ENCODE data around the gene SND1. TPM values are rescaled to one million over a fixed set of nuclear protein-coding genes. Genes with fewer than 3 reads are reported as not detected.
A peak's percentile ranks its signal among the peaks of the same experiment; 100 is the strongest.

SND1 gene
- total RNA-seq, 2 experiments from 2014 or later = 193 to 214 TPM

- H3K4me3 Mint-ChIP-seq = no peak overlapping the region
- DNase-seq (no peak), ATAC-seq (no peak)
- no peaks in the 10 kb centered on the region for H3K27me3 Mint-ChIP-seq
- no peaks in the 10 kb centered on the region for H3K9me3 Mint-ChIP-seq (ENCODE audit: low read depth)
- H3K27ac Mint-ChIP-seq = peak overlapping the region; percentile 63
- intact Hi-C loops (cut with DNase I, micrococcal nuclease) = no loop called here
- ChIA-PET CTCF (interaction anchor here (0.8 to 1.5 kb wide), 3 partner anchors 8 to 62 kb away, joined by 3 to 5 read pairs (median 4); no protein-coding TSS in a partner anchor), POLR2A (no interaction called here)
- peaks cover 60% of the 10 kb centered on the region for H3K36me3 Mint-ChIP-seq (ENCODE audit: low read depth)
- peaks cover 9% of the 10 kb centered on the region for H3K4me1 Mint-ChIP-seq
Observed at GRCh38 chr7:127690806-127691205, 38.8 kb downstream of the SND1 start.

GRCh38 chr7:127692200-127692599, 40.2 kb downstream of the SND1 start:
- POLR2A ChIA-PET = no interaction called here
- intact Hi-C loops (cut with DNase I, micrococcal nuclease) = no loop called here
- no peak for ATAC-seq
- Mint-ChIP-seq H3K36me3 (ENCODE audit: low read depth) (peaks cover 59% of the 10 kb centered on the region), H3K27me3 (no peaks in the 10 kb centered on the region), H3K4me1 (peaks cover 9% of the 10 kb centered on the region), H3K9me3 (ENCODE audit: low read depth) (no peaks in the 10 kb centered on the region), H3K4me3 (no peak overlapping the region), H3K27ac (no peak overlapping the region)
- DNase-seq = no peak
- CTCF ChIA-PET = interaction anchor here (1.2 to 1.5 kb wide), 3 partner anchors 12 to 16 kb away, joined by 3 to 6 read pairs (median 3); no protein-coding TSS in a partner anchor

- Mint-ChIP-seq H3K27me3 (no peaks in the 10 kb centered on the region), H3K9me3 (ENCODE audit: low read depth) (no peaks in the 10 kb centered on the region), H3K4me3 (no peak overlapping the region), H3K36me3 (ENCODE audit: low read depth) (peaks cover 52% of the 10 kb centered on the region), H3K4me1 (peaks cover 3% of the 10 kb centered on the region), H3K27ac (no peak overlapping the region)
- DNase-seq = no peak
- POLR2A ChIA-PET = no interaction called here
- no peak for ATAC-seq
- intact Hi-C loops (cut with DNase I, micrococcal nuclease) = loop anchor here in 1 of 2 experiments (10.0 kb wide), 1 partner anchor 315 kb away; no protein-coding TSS in a partner anchor
- CTCF ChIA-PET = interaction anchor here (0.6 kb wide), 1 partner anchor 1375 kb away, joined by 3 read pairs; no protein-coding TSS in a partner anchor
Observed at GRCh38 chr7:127699853-127700252, 47.9 kb downstream of the SND1 start.

GRCh38 chr7:127702052-127702652, 50.2 kb downstream of the SND1 start:
- CTCF ChIA-PET = no interaction called here
- Mint-ChIP-seq H3K36me3 (ENCODE audit: low read depth) (peaks cover 55% of the 10 kb centered on the region), H3K4me1 (peaks cover 7% of the 10 kb centered on the region), H3K4me3 (no peak overlapping the region), H3K27me3 (no peaks in the 10 kb centered on the region), H3K9me3 (ENCODE audit: low read depth) (no peaks in the 10 kb centered on the region), H3K27ac (no peak overlapping the region)
- intact Hi-C loops (cut with DNase I, micrococcal nuclease) = loop anchor here in 1 of 2 experiments (10.0 kb wide), 1 partner anchor 313 kb away; no protein-coding TSS in a partner anchor
- POLR2A ChIA-PET = no interaction called here
- ATAC-seq = no peak
- no peak for DNase-seq

- Mint-ChIP-seq H3K36me3 (ENCODE audit: low read depth) (peaks cover 53% of the 10 kb centered on the region), H3K4me1 (peaks cover 7% of the 10 kb centered on the region), H3K27ac (no peak overlapping the region), H3K27me3 (no peaks in the 10 kb centered on the region), H3K9me3 (ENCODE audit: low read depth) (no peaks in the 10 kb centered on the region), H3K4me3 (no peak overlapping the region)
- ChIA-PET POLR2A (no interaction called here), CTCF (no interaction called here)
- ATAC-seq = no peak
- intact Hi-C loops (cut with DNase I, micrococcal nuclease) = loop anchor here in 1 of 2 experiments (10.0 kb wide), 1 partner anchor 312 kb away; no protein-coding TSS in a partner anchor
- no peak for DNase-seq
Observed at GRCh38 chr7:127702938-127703337, 50.9 kb downstream of the SND1 start.

- ChIA-PET CTCF (interaction anchor here (0.6 to 8.4 kb wide), 5 partner anchors 12 to 504 kb away, joined by 3 to 88 read pairs (median 3); no protein-coding TSS in a partner anchor), POLR2A (no interaction called here)
- Mint-ChIP-seq H3K27me3 (no peaks in the 10 kb centered on the region), H3K4me1 (peaks cover 7% of the 10 kb centered on the region), H3K27ac (peak overlapping the region; percentile 29), H3K9me3 (ENCODE audit: low read depth) (no peaks in the 10 kb centered on the region), H3K4me3 (no peak overlapping the region), H3K36me3 (ENCODE audit: low read depth) (peaks cover 56% of the 10 kb centered on the region)
- ATAC-seq = no peak
- intact Hi-C loops (cut with DNase I, micrococcal nuclease) = loop anchor here in 1 of 2 experiments (10.0 kb wide), 1 partner anchor 311 kb away; no protein-coding TSS in a partner anchor
- no peak for DNase-seq
Observed at GRCh38 chr7:127704211-127704610, 52.2 kb downstream of the SND1 start.

GRCh38 chr7:127705461-127705959, 53.5 kb downstream of the SND1 start:
- Mint-ChIP-seq H3K36me3 (ENCODE audit: low read depth) (peaks cover 65% of the 10 kb centered on the region), H3K27me3 (no peaks in the 10 kb centered on the region), H3K27ac (peak overlapping the region; percentile 26), H3K9me3 (ENCODE audit: low read depth) (no peaks in the 10 kb centered on the region), H3K4me3 (no peak overlapping the region), H3K4me1 (peaks cover 7% of the 10 kb centered on the region)
- ATAC-seq (peak; percentile 61), DNase-seq (peak; percentile 13)
- ChIA-PET CTCF (interaction anchor here (0.7 to 8.4 kb wide), 3 partner anchors 15 to 503 kb away, joined by 3 to 88 read pairs (median 5); no protein-coding TSS in a partner anchor), POLR2A (no interaction called here)
- intact Hi-C loops (cut with DNase I, micrococcal nuclease) = loop anchor here (5.0 to 10.0 kb wide), 2 partner anchors 309 to 617 kb away; no protein-coding TSS in a partner anchor

GRCh38 chr7:127706766-127707165, 54.8 kb downstream of the SND1 start:
- Mint-ChIP-seq H3K36me3 (ENCODE audit: low read depth) (peaks cover 66% of the 10 kb centered on the region), H3K9me3 (ENCODE audit: low read depth) (peaks cover 3% of the 10 kb centered on the region), H3K4me3 (no peak overlapping the region), H3K27me3 (no peaks in the 10 kb centered on the region), H3K4me1 (peaks cover 7% of the 10 kb centered on the region), H3K27ac (no peak overlapping the region)
- POLR2A ChIA-PET = no interaction called here
- intact Hi-C loops (cut with DNase I, micrococcal nuclease) = loop anchor here (5.0 to 10.0 kb wide), 2 partner anchors 308 to 616 kb away; no protein-coding TSS in a partner anchor
- CTCF ChIA-PET = interaction anchor here (1.1 to 8.4 kb wide), 4 partner anchors 8 to 502 kb away, joined by 3 to 88 read pairs (median 4); no protein-coding TSS in a partner anchor
- no peak for ATAC-seq
- DNase-seq = no peak

GRCh38 chr7:127708201-127708600, 56.2 kb downstream of the SND1 start:
- Mint-ChIP-seq H3K27me3 (no peaks in the 10 kb centered on the region), H3K36me3 (ENCODE audit: low read depth) (peaks cover 64% of the 10 kb centered on the region), H3K27ac (no peak overlapping the region), H3K9me3 (ENCODE audit: low read depth) (peaks cover 3% of the 10 kb centered on the region), H3K4me3 (no peak overlapping the region), H3K4me1 (peaks cover 7% of the 10 kb centered on the region)
- CTCF ChIA-PET = interaction anchor here (0.6 to 8.4 kb wide), 34 partner anchors 10 to 600 kb away, joined by 3 to 88 read pairs (median 4); partner anchors contain the start of gene GCC1
- no peak for DNase-seq
- POLR2A ChIA-PET = no interaction called here
- no peak for ATAC-seq
- intact Hi-C loops (cut with DNase I, micrococcal nuclease) = loop anchor here (1.0 to 10.0 kb wide), 5 partner anchors 307 to 614 kb away; no protein-coding TSS in a partner anchor

GRCh38 chr7:127708788-127709187, 56.8 kb downstream of the SND1 start:
- no peaks in the 10 kb centered on the region for H3K27me3 Mint-ChIP-seq
- peak; percentile 85 for ATAC-seq
- H3K4me1 Mint-ChIP-seq = peaks cover 7% of the 10 kb centered on the region
- H3K4me3 Mint-ChIP-seq = no peak overlapping the region
- peaks cover 3% of the 10 kb centered on the region for H3K9me3 Mint-ChIP-seq (ENCODE audit: low read depth)
- intact Hi-C loops (cut with DNase I, micrococcal nuclease) = loop anchor here (1.0 to 10.0 kb wide), 5 partner anchors 306 to 614 kb away; no protein-coding TSS in a partner anchor
- peaks cover 66% of the 10 kb centered on the region for H3K36me3 Mint-ChIP-seq (ENCODE audit: low read depth)
- POLR2A ChIA-PET = interaction anchor here (0.6 kb wide), 1 partner anchor 120 kb away, joined by 3 read pairs; no protein-coding TSS in a partner anchor
- CTCF ChIA-PET = interaction anchor here (0.7 to 8.4 kb wide), 35 partner anchors 10 to 599 kb away, joined by 3 to 88 read pairs (median 4); partner anchors contain the start of gene GCC1
- no peak overlapping the region for H3K27ac Mint-ChIP-seq
- peak; percentile 82 for DNase-seq

GRCh38 chr7:127710635-127711034, 58.6 kb downstream of the SND1 start:
- no peaks in the 10 kb centered on the region for H3K27me3 Mint-ChIP-seq
- intact Hi-C loops (cut with DNase I, micrococcal nuclease) = no loop called here
- ChIA-PET CTCF (interaction anchor here (1.1 to 8.4 kb wide), 5 partner anchors 12 to 498 kb away, joined by 3 to 88 read pairs (median 7); no protein-coding TSS in a partner anchor), POLR2A (no interaction called here)
- no peak for ATAC-seq
- H3K4me3 Mint-ChIP-seq = no peak overlapping the region
- peaks cover 73% of the 10 kb centered on the region for H3K36me3 Mint-ChIP-seq (ENCODE audit: low read depth)
- peaks cover 3% of the 10 kb centered on the region for H3K9me3 Mint-ChIP-seq (ENCODE audit: low read depth)
- H3K27ac Mint-ChIP-seq = no peak overlapping the region
- peaks cover 5% of the 10 kb centered on the region for H3K4me1 Mint-ChIP-seq
- no peak for DNase-seq
